GM12878 (cell line): ENCODE data around the gene SIRT7. TPM values are rescaled to one million over a fixed set of nuclear protein-coding genes. Genes with fewer than 3 reads are reported as not detected.

ENCODE experiments used
- ATAC-seq: fragments of 200-7000 bp; cut with Tn5 transposase; 3 replicates; pipeline ENCODE4 v1.9.1; 2020; ENCODE audit warnings: mild to moderate bottlenecking, moderate library complexity
- BruUV-seq: library from RNA; stranded (reverse); fragments of 400-500 nt; replicated peaks from 2 replicates; lab custom pipeline; 2021; lab: Mats Ljungman, UMichigan
- CTCF ChIA-PET: fragments of 300-600 bp; sonication (Branson Sonifier 250); formaldehyde crosslinking; extraction: SDS; loops from one replicate; lab custom pipeline; 2021; ENCODE audit warnings: inconsistent platforms; lab: Yijun Ruan, JAX
- POLR2A ChIA-PET: fragments of 350-600 bp; formaldehyde crosslinking; extraction: SDS; loops from one replicate; lab custom pipeline; 2021; ENCODE audit warnings: inconsistent platforms; lab: Charles Lee
- RAD21 ChIA-PET: fragments of 300-600 bp; sonication (Branson Sonifier 250); formaldehyde crosslinking; loops from one replicate; lab custom pipeline; 2023; ENCODE audit warnings: antibody characterized with exemption; ENCODE audit not compliant: unreplicated experiment; lab: Charles Lee
- SMC1A ChIA-PET: fragments of 300-600 bp; sonication (Branson Sonifier 250); formaldehyde crosslinking; loops from one replicate; lab custom pipeline; 2023; ENCODE audit not compliant: unreplicated experiment, uncharacterized antibody; lab: Charles Lee
- DNase-seq: peaks from one replicate; pipeline ENCODE4 v3.0.0-alpha.2; 2011; ENCODE audit warnings: low read depth, low spot score
- FAIRE-seq: peaks from 3 replicates; lab custom pipeline; 2011; peaks lifted over from hg19 to GRCh38; lab: Jason Lieb, UNC
- H2AFZ ChIP-seq: 2 replicates; pipeline ENCODE4 v1.6.0; 2011; ENCODE audit warnings: low read depth, low read length, control low read depth; ENCODE audit not compliant: control insufficient read depth
- H3K27ac ChIP-seq: 2 replicates; pipeline ENCODE4 v1.5.1; 2011; ENCODE audit warnings: control low read depth; ENCODE audit not compliant: control insufficient read depth, insufficient read depth
- H3K27me3 ChIP-seq, 2 experiments: replicated peaks in 1 of 2; 2 replicates each; pipeline versions ENCODE4 v1.6.0 to v1.6.1; 2011; ENCODE audit warnings: low read length in 1 of 2; ENCODE audit not compliant: control insufficient read depth in 2 of 2, insufficient read depth in 2 of 2
- H3K36me3 ChIP-seq, 2 experiments: 2 replicates each; pipeline ENCODE4 v1.5.1; 2011; ENCODE audit warnings: low read length in 1 of 2; ENCODE audit not compliant: control insufficient read depth in 2 of 2, insufficient read depth in 2 of 2
- H3K4me1 ChIP-seq: 2 replicates; pipeline ENCODE4 v1.6.1; 2011; ENCODE audit warnings: mild to moderate bottlenecking, low read length, moderate library complexity, mixed read lengths; ENCODE audit not compliant: control insufficient read depth, insufficient read depth
- H3K4me2 ChIP-seq: 2 replicates; pipeline ENCODE4 v1.6.0; 2011; ENCODE audit warnings: control low read depth; ENCODE audit not compliant: control insufficient read depth, insufficient read depth
- H3K4me3 ChIP-seq: fragments of 200-600 bp; sonication (generic); 2 replicates; pipeline ENCODE4 v1.5.1; 2016
- H3K79me2 ChIP-seq: 2 replicates; pipeline ENCODE4 v1.6.0; 2011; ENCODE audit warnings: low read length; ENCODE audit not compliant: control insufficient read depth, insufficient read depth
- H3K9ac ChIP-seq: 2 replicates; pipeline ENCODE4 v1.8.0; 2011; ENCODE audit warnings: low read length, control low read depth, mixed read lengths; ENCODE audit not compliant: control insufficient read depth, insufficient read depth
- H3K9me3 ChIP-seq: replicated peaks from 3 replicates; pipeline ENCODE4 v1.5.1; 2011; ENCODE audit warnings: mild to moderate bottlenecking, low read length; ENCODE audit not compliant: control insufficient read depth, insufficient read depth
- H4K20me1 ChIP-seq: 2 replicates; pipeline ENCODE4 v1.6.0; 2011; ENCODE audit not compliant: control insufficient read depth, insufficient read depth
- ASH2L ChIP-seq: fragments of 300-600, 200-600 bp; sonication (generic); IDR thresholded peaks from 2 replicates; pipeline ENCODE4 v1.6.1; 2017; ENCODE audit warnings: low read depth, mild to moderate bottlenecking, borderline replicate concordance
- BRCA1 ChIP-seq: IDR thresholded peaks from 2 replicates; pipeline ENCODE4 v1.6.1; 2011; ENCODE audit warnings: low read depth, low read length, improper control_type of control experiment
- CREB1 ChIP-seq: IDR thresholded peaks from 2 replicates; pipeline ENCODE4 v1.6.1; 2012; ENCODE audit warnings: low read depth, mild to moderate bottlenecking, inconsistent platforms
- CREM ChIP-seq: IDR thresholded peaks from 2 replicates; pipeline ENCODE4 v1.6.1; 2014; ENCODE audit warnings: antibody characterized with exemption, low read depth
- ESRRA ChIP-seq: IDR thresholded peaks from 2 replicates; pipeline ENCODE4 v1.6.1; 2012; ENCODE audit warnings: mild to moderate bottlenecking, low read length, improper control_type of control experiment
- IKZF1 ChIP-seq: fragments of 450-650 bp; conservative IDR thresholded peaks from 2 replicates; pipeline ENCODE4 v1.6.1; 2017; ENCODE audit warnings: antibody characterized with exemption, mild to moderate bottlenecking
- IKZF2 ChIP-seq, 2 experiments: fragments of 450-650 bp; IDR thresholded peaks; 2 replicates each; pipeline ENCODE4 v1.6.1; 2017; ENCODE audit warnings: mild to moderate bottlenecking in 2 of 2, moderate library complexity in 2 of 2
- KDM1A ChIP-seq: fragments of 200-600 bp; sonication (generic); IDR thresholded peaks from 2 replicates; pipeline ENCODE4 v1.6.1; 2016; ENCODE audit warnings: borderline replicate concordance
- POU2F2 ChIP-seq: IDR thresholded peaks from 3 replicates; pipeline ENCODE4 v1.6.1; 2011; ENCODE audit warnings: low read depth, mild to moderate bottlenecking, low read length, borderline replicate concordance
- RAD21 ChIP-seq: IDR thresholded peaks from 2 replicates; pipeline ENCODE4 v1.6.1; 2011; ENCODE audit warnings: mild to moderate bottlenecking, low read depth, low read length, moderate library complexity; ENCODE audit not compliant: insufficient read depth
- RB1 ChIP-seq: fragments of 450-650 bp; formaldehyde crosslinking; IDR thresholded peaks from 2 replicates; pipeline ENCODE4 v1.6.1; 2017; ENCODE audit warnings: mild to moderate bottlenecking, borderline replicate concordance
- RBBP5 ChIP-seq: fragments of 200-600 bp; sonication (generic); conservative IDR thresholded peaks from 2 replicates; pipeline ENCODE4 v1.6.1; 2016
- TBL1XR1 ChIP-seq: IDR thresholded peaks from 2 replicates; pipeline ENCODE4 v1.6.1; 2012; ENCODE audit warnings: low read depth, low read length, improper control_type of control experiment
- ZBTB40 ChIP-seq: fragments of 450-650 bp; IDR thresholded peaks from 2 replicates; pipeline ENCODE4 v1.6.1; 2016; ENCODE audit warnings: mild to moderate bottlenecking, moderate library complexity, borderline replicate concordance
- WGBS: methylation state at CpG from one replicate; pipeline ENCODE4 v1.1.6; 2016; ENCODE audit warnings: low lambda C conversion rate; ENCODE audit not compliant: insufficient replicate concordance, insufficient coverage; ENCODE audit errors: missing lambda C conversion rate; 5-methylcytosine and 5-hydroxymethylcytosine counted together
- in situ Hi-C: fragments of 300-500 bp; cut with MboI; formaldehyde crosslinking; loops from 9 replicates; pipeline ENCODE4 v1.14.3; 2018; ENCODE audit warnings: mixed read lengths
- intact Hi-C: fragments of 100-400 bp; cut with micrococcal nuclease; formaldehyde crosslinking; loops from one replicate; pipeline ENCODE4 v1.14.2; 2022; ENCODE audit not compliant: unreplicated experiment
- polyA plus RNA-seq, 11 experiments: library from polyadenylated mRNA; depleted of rRNA in 4 of 11; unstranded in 6 of 11; stranded (reverse) in 5 of 11; fragments of >200 nt; fragmentation: Nextera tagmentation in 4 of 11; fragmentation: Illumina TruSeq in 1 of 11; extraction: Ambion mirVana in 4 of 11; extraction: Trizol in 1 of 11; gene quantifications; 1 replicate in 1 of 11; 2 replicates in 10 of 11; pipeline versions ENCODE4 v1.2.1 to v1.2.3, GENCODE V29; 2011 to 2016; ENCODE audit warnings: inconsistent platforms in 2 of 11, missing spikeins in 2 of 11, low read depth in 1 of 11
- total RNA-seq, 4 experiments: library from RNA; depleted of rRNA in 3 of 4; stranded (reverse); fragments of >200 nt in 3 of 4; fragmentation: Illumina TruSeq in 1 of 4; extraction: Trizol in 1 of 4; gene quantifications; 2 replicates each; pipeline versions ENCODE4 v1.2.1 to v1.2.3, GENCODE V29; 2013 to 2021

SIRT7 gene
- total and polyA plus RNA-seq, 10 of the 15 experiments (the other 5 are each of a cell fraction or from before 2014, with no cell fraction given) = 1.2 to 56.2 (median 22.7) TPM

- Histone ChIP-seq H3K79me2 (peaks cover 32% of the 10 kb centered on the region), H4K20me1 (no peaks in the 10 kb centered on the region; the same call in 1 of the 2 replicates), H3K9ac (peak overlapping the region; percentile 68), H3K4me3 (peak overlapping the region; percentile 73), H3K36me3 (no peaks in the 10 kb centered on the region), H3K27ac (no peak overlapping the region), H3K4me1 (peaks cover 24% of the 10 kb centered on the region), H3K27me3 (no peaks in the 10 kb centered on the region), H3K9me3 (no peaks in the 10 kb centered on the region), H2AFZ (peak overlapping the region; percentile 89), H3K4me2 (peak overlapping the region; percentile 87)
- 44% methylated on average over 44 of the region's 44 CpGs for WGBS
- in situ Hi-C loops (no loop called here), intact Hi-C loops (loop anchor here (5.0 kb wide), 2 partner anchors 39 to 56 kb away; partner anchors contain the start of gene ARHGDIA)
- DNase-seq (no peak), ATAC-seq (peak; percentile 3), FAIRE-seq (no peak)
- POLR2A ChIA-PET = interaction anchor here (0.8 to 1.2 kb wide), 3 partner anchors 12 to 68 kb away, joined by 3 to 8 read pairs (median 4); partner anchors contain the start of gene P4HB
- SMC1A ChIA-PET = interaction anchor here (1.0 kb wide), 2 partner anchors 16 to 93 kb away, joined by 3 read pairs; no protein-coding TSS in a partner anchor
- no TSS peak for BruUV-seq
- no peak for TF ChIP-seq RAD21
- TF ChIP-seq ZBTB40 = no peak
- no peak for TF ChIP-seq RBBP5
- no peak for TF ChIP-seq IKZF1
- TF ChIP-seq ESRRA = no peak
- TF ChIP-seq ASH2L = no peak
- TF ChIP-seq CREB1 = no peak
- no peak for TF ChIP-seq POU2F2
- no peak for TF ChIP-seq IKZF2 (IDR thresholded peaks at IDR 0.05)
- no peak for TF ChIP-seq RB1
- TF ChIP-seq KDM1A = no peak
- TF ChIP-seq TBL1XR1 = no peak
- TF ChIP-seq BRCA1 = no peak
- no peak for TF ChIP-seq CREM
- RAD21 ChIA-PET = no interaction called here
- CTCF ChIA-PET = interaction anchor here (1.1 to 1.9 kb wide), 4 partner anchors 7 to 92 kb away, joined by 4 to 8 read pairs (median 6); no protein-coding TSS in a partner anchor
Measured at GRCh38 chr17:81928544-81929252, 10.7 kb upstream of the SIRT7 start.
